ENCODE results near the gene HOXB7. TPM values are rescaled to one million over a fixed set of nuclear protein-coding genes. Genes with fewer than 3 reads are reported as not detected.

Gene HOXB7
- total RNA-seq, 1 donor from 2014 or later = 8.1 TPM

- no peak for DNase-seq (ENCODE audit: low spot score)
- ATAC-seq = no peak
- intact Hi-C loops (cut with DNase I) = no loop called here
These were observed 26.8 kb upstream of the HOXB7 start for GRCh38 chr17:48637323-48638260.

- ATAC-seq = peak; percentile 60
- DNase-seq (ENCODE audit: low spot score) = peak; percentile 82
- intact Hi-C loops (cut with DNase I) = no loop called here
These were observed 25.6 kb upstream of the HOXB7 start for GRCh38 chr17:48636177-48637018.

- intact Hi-C loops (cut with DNase I) = no loop called here
- DNase-seq (ENCODE audit: low spot score) (peak; percentile 44), ATAC-seq (no peak)
These were observed 23.8 kb upstream of the HOXB7 start for GRCh38 chr17:48634493-48635208.

- DNase-seq (ENCODE audit: low spot score) (peak; percentile 46), ATAC-seq (no peak)
- intact Hi-C loops (cut with DNase I) = no loop called here
These were observed 22.5 kb upstream of the HOXB7 start for GRCh38 chr17:48633266-48633677.

GRCh38 chr17:48632579-48633265 lies 21.9 kb upstream of the HOXB7 start:
- DNase-seq (ENCODE audit: low spot score) = peak; percentile 4
- no peak for ATAC-seq
- intact Hi-C loops (cut with DNase I) = no loop called here

GRCh38 chr17:48631693-48632578 lies 21.1 kb upstream of the HOXB7 start:
- DNase-seq (ENCODE audit: low spot score) (peak; percentile 17), ATAC-seq (no peak)
- intact Hi-C loops (cut with DNase I) = no loop called here

- intact Hi-C loops (cut with DNase I) = no loop called here
- DNase-seq (ENCODE audit: low spot score) = peak; percentile 48
- no peak for ATAC-seq
These were observed 20.3 kb upstream of the HOXB7 start for GRCh38 chr17:48630925-48631692.

- intact Hi-C loops (cut with DNase I) = no loop called here
- ATAC-seq = no peak
- DNase-seq (ENCODE audit: low spot score) = peak; percentile 19
These were observed 19.4 kb upstream of the HOXB7 start for GRCh38 chr17:48630009-48630924.

- intact Hi-C loops (cut with DNase I) = no loop called here
- DNase-seq (ENCODE audit: low spot score) = no peak
- no peak for ATAC-seq
These were observed 18.6 kb upstream of the HOXB7 start for GRCh38 chr17:48629411-48629759.

- DNase-seq (ENCODE audit: low spot score) (peak; percentile 39), ATAC-seq (peak; percentile 26)
- intact Hi-C loops (cut with DNase I) = no loop called here
These were observed 18.0 kb upstream of the HOXB7 start for GRCh38 chr17:48628649-48629410.

- no peak for ATAC-seq
- DNase-seq (ENCODE audit: low spot score) = peak; percentile 14
- intact Hi-C loops (cut with DNase I) = no loop called here
These were observed 17.1 kb upstream of the HOXB7 start for GRCh38 chr17:48627623-48628521.

GRCh38 chr17:48627118-48627597 lies 16.3 kb upstream of the HOXB7 start:
- ATAC-seq = no peak
- no peak for DNase-seq (ENCODE audit: low spot score)
- intact Hi-C loops (cut with DNase I) = no loop called here

- ATAC-seq (no peak), DNase-seq (ENCODE audit: low spot score) (no peak)
- intact Hi-C loops (cut with DNase I) = no loop called here
These were observed 15.7 kb upstream of the HOXB7 start, which contains the start of gene HOXB9 for GRCh38 chr17:48626245-48627117. HOXB9 (minus strand) TSS chr17:48626358; CDS start chr17:48626269, 89 bp downstream.
